GM20000 (cell line): ENCODE data around the gene REEP3.

Experiments used
- DNase-seq: peaks from one replicate; pipeline ENCODE4 v3.0.0; 2012; ENCODE audit warnings: low spot score
- TF ChIP-seq, protein P1 (sequence below): IDR thresholded peaks from 2 replicates; pipeline ENCODE4 v1.5.1; 2012; ENCODE audit warnings: mild to moderate bottlenecking, control low read depth; ENCODE audit errors: extremely low read depth, missing control alignments

REEP3 gene

DNA sequence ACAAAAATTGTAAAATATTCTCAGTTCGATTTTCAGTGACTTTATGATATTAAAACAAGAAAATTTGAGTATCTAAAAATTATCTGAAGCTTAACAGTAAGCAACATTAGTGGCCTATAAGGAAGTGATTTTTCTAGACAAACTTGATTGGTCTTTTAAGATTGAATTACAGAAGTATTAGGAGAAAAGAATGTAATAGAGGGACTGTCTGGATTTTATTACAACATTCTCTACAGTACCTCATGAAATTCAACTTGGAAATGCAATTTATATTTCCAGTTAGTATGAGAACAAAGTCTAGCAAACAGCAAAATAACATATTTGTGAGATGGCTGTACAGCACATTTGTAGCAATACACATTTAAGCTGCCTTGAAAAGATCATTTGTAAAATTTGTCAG lies 18.8 kb downstream of the REEP3 start:
- DNase-seq, result no peak
- TF ChIP-seq, protein P1, sequence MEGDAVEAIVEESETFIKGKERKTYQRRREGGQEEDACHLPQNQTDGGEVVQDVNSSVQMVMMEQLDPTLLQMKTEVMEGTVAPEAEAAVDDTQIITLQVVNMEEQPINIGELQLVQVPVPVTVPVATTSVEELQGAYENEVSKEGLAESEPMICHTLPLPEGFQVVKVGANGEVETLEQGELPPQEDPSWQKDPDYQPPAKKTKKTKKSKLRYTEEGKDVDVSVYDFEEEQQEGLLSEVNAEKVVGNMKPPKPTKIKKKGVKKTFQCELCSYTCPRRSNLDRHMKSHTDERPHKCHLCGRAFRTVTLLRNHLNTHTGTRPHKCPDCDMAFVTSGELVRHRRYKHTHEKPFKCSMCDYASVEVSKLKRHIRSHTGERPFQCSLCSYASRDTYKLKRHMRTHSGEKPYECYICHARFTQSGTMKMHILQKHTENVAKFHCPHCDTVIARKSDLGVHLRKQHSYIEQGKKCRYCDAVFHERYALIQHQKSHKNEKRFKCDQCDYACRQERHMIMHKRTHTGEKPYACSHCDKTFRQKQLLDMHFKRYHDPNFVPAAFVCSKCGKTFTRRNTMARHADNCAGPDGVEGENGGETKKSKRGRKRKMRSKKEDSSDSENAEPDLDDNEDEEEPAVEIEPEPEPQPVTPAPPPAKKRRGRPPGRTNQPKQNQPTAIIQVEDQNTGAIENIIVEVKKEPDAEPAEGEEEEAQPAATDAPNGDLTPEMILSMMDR, result no peak

DNA sequence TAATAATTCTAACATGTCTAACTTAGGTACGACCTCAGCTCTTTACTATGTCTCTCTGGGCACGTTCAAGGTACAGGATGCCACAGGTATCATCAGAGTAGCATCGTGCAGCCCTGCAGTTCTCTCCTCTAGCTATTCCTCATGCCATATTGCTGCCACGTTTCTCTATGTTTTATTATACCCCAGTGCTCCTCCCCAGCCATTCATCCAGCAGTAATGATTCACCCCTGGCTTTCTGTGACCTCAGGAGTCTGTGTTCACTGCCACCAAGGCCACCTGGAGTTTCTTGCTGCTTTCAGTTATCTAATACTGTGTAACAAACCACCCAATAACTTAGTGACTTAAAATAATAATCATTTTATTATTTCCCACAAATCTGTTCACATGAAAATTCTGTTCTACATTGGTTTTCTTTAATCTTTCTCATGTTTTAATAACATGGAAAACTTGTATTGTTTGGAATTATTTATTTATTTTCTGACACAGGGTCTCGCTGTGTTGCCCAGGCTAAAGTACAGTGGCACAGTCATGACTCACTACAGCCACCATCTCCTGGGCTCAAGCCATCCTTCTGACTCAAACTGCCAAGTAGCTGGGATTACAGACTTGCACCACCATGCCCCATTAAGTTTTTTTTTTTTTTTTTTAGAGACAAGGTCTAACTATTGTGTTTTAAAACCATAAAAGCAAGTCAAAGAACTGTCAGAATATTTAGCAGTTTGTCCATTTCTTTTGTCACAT lies 21.8 kb downstream of the REEP3 start:
- TF ChIP-seq, protein P1, result no peak
- no peak for DNase-seq

DNA sequence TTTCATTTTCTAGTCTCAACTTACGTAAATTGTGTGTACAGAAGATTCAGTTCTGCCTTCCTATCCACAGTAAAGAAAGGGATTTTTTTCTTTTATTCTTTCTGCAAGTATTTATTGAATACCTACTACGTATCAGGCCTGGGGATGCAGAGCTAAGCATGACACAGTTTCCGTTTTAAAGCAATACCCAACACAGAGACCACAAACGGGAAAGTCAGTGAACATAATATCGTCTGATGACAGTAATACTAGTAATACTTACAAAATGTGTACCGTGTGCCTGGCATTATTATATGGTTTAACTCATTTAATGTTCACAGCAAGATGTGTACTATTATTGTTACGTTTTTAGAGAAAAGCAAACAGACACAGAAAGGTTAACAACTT lies 22.4 kb downstream of the REEP3 start:
- no peak for DNase-seq
- TF ChIP-seq, protein P1, result no peak

DNA sequence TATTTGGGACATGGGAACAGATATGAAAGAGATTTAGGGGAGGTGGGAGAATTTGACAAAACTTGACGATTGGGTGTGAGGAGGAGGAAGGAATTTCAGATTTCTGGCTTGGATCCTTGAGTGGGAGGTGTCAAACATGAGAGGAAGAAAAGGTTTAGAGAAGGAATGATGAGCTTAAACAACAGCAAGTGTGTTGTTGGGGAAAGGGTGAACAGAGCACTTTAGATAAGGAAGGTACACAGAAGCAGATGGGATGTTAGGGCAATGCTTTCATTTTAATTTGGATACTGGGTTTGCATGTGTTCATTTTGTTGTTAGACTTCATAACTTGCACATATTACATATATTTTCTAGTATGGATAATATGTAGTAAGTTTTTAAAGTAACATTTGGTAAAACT lies 23.2 kb downstream of the REEP3 start:
- DNase-seq, result no peak
- TF ChIP-seq, protein P1, result no peak

DNA sequence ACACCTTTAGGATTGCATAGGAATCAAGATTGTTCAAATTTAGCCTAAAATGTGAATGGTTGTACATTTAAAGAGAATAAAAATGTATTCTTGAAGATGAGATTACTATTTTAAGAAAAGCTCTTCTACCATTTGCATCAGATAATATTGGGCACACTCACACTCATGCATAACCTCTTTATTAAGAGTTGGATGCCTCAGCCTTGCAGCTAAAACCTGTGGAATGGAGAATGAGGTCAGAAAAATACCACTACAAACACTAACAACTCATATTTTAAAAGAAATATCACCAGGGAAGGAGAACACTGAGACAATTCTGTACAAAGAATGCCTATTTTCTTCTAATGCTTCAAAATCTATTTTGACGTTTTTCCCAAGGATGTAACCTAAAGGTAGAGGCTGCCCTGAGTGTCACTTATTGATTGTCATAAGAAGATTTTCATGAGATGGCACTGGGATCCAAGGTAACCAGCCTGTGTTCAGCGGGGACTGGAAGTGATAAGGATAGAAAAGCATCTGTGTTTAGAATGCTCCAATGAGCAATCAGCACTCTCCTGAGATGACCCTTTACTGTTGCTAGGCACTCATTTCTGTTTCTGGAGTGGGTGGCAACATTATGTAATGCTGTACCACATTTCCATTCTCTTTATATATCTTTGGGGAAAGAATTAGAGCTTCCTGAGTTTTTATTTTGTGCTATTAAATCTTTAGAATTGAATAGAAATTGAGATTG lies 26.6 kb downstream of the REEP3 start:
- DNase-seq, result no peak
- TF ChIP-seq, protein P1, result no peak

DNA sequence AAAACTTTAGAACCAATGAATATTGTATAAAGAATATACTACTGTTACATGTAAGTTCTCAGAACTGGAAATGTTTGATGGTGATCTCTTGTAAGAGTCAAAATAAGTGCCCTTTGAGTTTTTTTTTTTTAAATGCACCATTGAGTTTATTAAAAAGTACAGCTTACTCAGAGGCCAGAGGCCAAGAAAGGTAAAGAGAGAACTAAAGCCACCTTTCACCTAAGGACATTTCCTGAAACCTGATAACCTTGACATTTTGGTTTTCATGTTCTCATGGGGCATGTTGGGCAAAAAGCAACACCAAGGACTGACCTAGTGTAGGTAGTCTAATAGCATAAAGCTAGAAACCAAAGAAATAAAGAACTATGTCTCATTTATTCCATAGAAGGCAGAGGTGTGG lies 27.7 kb downstream of the REEP3 start:
- DNase-seq, result no peak
- TF ChIP-seq, protein P1, result no peak

DNA sequence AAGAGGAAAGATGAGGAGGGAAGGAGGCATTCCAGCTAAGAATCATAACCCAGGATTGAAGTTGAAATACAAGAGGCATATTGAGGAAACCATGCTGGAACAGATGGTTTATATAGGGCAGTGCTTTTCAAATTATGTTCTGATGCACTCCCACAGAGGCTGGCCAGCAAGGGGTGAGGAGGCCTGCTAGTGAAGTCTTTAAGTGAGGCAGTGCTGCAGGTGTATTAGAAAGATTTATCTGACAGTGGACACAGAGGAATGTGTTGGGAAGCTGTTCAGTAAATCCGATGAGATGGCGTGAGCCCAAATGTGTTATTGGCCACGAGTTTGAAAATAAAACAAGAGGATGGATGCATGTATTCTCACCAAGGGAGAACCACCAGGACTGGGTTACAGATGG lies 28.6 kb downstream of the REEP3 start:
- DNase-seq, result no peak
- TF ChIP-seq, protein P1, result no peak
